Stimulated activated CD4-positive, alpha-beta T cell treated with anti-CD3 and anti-CD28 coated beads, Interleukin-2, amount 100 ng/mL, for 24 hours (primary cell): ENCODE measurements around the gene DUSP28.

Source experiments
- DNase-seq, 2 donors: peaks; one replicate each; pipeline ENCODE4 v3.0.0-alpha.2; 2020

Gene DUSP28

DNA sequence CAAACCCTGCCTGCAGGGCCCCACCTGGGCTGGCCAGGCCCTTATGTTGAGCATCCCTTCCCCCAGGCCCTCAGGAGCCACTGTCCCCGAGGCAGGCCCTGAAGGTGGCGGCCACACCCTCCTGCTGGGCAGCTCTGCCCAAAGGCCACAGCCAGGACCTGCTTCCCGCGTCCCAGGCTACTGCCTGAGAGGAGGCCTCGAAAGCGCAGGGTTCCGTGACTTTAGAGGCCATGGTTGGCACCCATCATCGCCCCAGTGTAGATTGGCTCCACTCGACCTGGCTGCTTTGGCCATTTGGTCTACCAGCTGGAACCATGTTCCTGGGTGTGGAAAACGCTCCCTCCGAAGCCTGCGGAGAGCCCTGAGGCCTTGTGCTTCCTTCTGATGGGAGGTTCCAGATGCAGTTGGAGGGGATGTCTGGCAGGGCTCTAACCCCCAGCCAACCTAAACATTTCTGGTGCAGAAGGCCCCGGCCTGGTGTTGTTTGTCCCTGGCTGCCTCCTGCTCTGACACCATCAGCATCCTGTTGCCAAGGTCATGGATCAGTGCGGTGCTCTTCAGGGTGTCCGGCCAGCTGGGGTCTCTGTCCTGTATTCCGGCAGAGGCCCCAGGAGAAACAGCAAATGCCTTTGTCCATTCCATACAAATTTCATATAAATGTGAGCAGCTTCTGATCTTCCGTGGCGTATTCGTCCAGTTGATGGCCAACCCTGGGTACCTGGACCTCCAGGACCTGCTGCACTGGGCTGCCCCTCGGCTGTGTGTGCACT, 41.1 kb downstream of the DUSP28 start:
- DNase-seq, result no peak

DNA sequence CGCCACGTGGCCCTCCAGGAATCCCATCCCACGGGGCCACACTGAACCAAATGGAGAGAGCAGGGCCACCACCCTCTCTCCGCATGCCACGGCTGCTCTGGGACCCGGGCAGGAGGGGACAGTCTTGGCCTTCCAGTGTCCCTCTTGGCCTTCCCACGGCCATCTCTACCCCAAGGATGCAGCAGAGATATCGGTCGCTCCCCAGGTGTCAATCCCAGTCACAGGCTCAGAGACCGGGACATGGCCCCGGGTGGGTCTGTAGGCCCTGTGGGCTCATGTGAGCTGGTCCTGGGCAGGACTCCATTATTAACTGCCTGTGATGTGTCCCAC, 41.6 kb downstream of the DUSP28 start:
- DNase-seq, result no peak

GRCh38 chr2:240602266-240603050, 42.3 kb downstream of the DUSP28 start:
- no peak for DNase-seq

DNA sequence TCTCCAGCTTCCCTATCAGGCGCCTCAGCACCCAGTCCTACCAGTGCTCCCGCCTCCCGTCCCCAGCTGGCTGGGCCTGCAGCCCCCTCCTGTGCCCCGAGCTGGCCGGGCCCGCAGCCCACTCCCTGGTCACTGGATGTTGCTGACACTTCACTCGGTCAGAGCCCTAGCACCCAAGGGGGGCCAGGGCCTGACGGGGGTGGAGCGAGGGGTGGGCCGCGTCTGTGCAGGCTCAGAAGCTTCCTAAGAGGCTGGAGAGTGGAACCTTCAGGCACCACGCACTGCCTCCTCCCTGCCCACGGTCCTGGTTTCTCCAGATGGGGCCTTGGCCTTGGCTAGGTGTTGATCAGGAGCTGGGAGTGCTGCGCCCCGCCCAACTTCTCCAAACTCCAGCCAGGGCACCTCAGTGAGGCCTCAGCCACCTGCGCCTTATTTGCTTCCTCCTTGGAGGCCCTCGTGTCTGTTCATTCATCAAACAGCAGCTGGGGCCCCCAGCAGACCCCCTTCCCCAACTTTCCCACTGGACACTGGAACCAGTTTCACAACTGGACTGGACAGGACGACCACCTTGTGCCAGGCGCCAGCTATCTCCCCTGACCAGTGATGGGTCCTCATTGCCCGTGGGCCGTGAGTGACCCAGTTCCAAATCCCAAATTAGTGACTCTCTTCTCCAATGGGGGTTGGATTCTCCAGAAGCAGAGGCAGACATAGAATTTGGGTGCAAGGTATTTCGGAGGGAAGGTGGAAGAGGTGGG, 43.1 kb downstream of the DUSP28 start:
- DNase-seq, result no peak

GRCh38 chr2:240603846-240604245, 43.7 kb downstream of the DUSP28 start:
- DNase-seq, result no peak

GRCh38 chr2:240604291-240604938, 44.3 kb downstream of the DUSP28 start:
- no peak for DNase-seq

DNA sequence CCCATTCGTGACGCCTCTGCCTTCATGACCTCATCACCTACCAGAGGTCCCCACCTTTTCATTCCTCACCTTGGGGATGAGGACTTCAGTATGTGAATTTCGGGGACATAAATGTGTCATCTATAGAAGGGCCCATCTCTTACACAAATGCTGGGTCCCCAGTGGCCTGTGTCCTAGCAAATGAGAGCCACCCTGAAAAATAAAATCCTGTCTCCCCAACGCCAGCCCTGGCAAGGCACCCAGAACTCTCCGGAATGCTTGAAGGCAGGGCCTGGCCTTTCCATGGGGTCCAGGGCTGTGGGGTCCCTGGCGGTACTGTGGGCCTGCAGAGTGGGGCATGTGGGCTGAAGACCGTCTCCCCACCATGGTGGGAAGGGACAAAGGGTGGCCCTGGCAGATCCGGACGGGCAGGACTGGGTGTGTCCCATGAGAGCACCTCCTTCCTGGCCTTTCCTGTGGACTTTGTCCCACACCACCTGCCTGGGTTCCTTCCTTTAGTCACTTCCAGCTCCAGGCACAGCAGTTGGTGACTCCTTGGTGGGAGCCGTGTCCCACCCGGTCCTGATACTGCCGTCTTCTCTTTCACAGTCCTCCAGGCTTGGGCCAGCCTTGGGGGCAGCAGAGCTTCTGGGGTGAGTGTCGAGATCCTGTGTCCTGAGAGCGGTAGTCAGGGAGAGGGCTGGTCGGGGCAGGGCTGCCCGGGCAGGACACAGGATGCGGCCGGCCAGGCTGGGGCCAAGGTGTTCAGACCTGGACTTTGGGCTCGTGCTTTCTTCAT, 45.0 kb downstream of the DUSP28 start:
- no peak for DNase-seq

DNA sequence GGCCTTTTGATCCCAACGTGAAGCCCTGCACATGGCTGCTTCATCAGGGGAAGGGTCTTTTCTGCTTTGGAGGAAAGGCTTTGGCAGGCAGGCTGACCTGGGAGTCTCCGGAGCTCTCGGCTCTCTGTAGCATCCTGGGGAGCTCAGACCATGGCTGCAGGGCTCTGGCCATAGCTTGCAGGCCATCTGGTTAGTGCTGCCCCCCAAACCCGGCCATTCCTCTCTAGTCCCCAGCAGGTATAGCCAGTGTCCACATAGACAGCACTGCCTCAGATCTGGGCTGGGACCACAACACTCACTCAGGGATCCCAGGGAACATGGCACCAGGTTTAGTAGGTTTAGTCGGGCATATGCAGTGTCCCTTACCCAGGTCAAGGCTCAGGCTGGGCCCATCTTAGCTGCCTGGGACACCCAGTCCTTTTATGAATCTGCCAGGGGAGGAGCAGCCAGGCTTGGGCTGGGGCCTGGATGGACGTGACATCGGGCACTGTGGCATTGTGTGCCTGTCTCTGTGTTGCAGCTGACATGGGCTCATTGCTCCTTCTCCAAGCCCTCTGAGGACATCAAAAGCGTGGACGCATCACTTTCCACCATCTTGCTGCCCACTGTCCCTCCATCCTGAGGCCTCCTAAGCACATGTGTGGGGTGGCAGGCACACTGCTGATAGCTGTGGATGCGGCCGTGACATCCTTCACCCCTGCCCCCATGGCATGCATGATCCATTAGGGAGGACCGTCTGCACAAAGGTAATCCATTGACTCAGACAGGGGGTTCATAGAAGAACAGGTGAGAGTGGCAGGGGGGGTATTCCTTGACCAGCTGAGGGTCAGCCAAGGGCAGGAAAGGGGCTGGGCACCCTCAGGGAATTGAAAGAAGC, 45.9 kb downstream of the DUSP28 start:
- no peak for DNase-seq

DNA sequence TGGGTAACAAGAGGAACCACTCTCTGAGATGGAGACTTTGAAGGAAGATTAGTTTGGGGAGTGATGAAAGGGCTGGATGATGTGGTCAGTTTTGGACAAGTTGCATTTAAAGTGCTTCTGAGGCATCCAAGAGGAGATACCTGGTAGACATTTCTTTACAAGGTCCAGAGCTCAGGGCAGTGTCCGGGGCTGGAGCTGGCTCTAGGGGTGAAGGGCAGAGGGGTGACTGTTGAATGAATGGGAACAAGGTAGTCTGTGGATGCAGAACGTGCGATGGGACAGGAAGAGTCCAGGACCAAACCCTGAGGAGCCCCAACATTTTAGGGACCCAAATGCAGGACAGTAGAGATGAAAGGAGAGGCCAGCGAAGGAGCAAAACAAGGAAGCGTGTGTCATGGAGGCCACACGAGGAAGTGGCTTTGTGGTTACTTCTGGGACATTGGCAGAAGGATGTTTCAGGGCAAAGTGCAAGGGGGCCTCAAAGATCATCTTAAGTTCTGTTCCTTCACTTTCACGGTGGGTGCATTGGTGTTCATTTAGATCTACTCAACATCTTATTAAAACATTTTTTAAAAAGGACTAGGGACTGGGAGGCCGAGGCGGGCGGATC, 51.5 kb downstream of the DUSP28 start:
- peak in 1 of 2 donors; percentile 0 for DNase-seq
